Effector memory CD4-positive, alpha-beta T cell (primary cell): ENCODE measurements around the gene CWF19L1.

Experiments used
- DNase-seq, 3 donors: peaks; one replicate each; pipeline ENCODE4 v3.0.0-alpha.2; 2020
- H3K27ac ChIP-seq: 2 replicates; pipeline ENCODE4 v1.7.0; 2013; ENCODE audit warnings: mild to moderate bottlenecking, low read length, moderate library complexity; ENCODE audit not compliant: insufficient read depth, poor library complexity, severe bottlenecking
- H3K27me3 ChIP-seq: replicated peaks from 2 replicates; pipeline ENCODE4 v1.7.0; 2013; ENCODE audit warnings: mild to moderate bottlenecking, low read length; ENCODE audit not compliant: insufficient read depth, control insufficient read depth, poor library complexity, severe bottlenecking
- H3K36me3 ChIP-seq: 2 replicates; pipeline ENCODE4 v1.7.0; 2013; ENCODE audit warnings: mild to moderate bottlenecking, low read length, moderate library complexity; ENCODE audit not compliant: control insufficient read depth, insufficient read depth
- H3K4me1 ChIP-seq: 2 replicates; pipeline ENCODE4 v1.7.0; 2013; ENCODE audit warnings: low read length, mild to moderate bottlenecking; ENCODE audit not compliant: control insufficient read depth, insufficient read depth, poor library complexity, severe bottlenecking
- H3K4me3 ChIP-seq: 2 replicates; pipeline ENCODE4 v1.7.0; 2013; ENCODE audit warnings: low read length, low read depth, mild to moderate bottlenecking; ENCODE audit not compliant: insufficient read depth, poor library complexity, severe bottlenecking
- H3K9me3 ChIP-seq: 2 replicates; pipeline ENCODE4 v1.7.0; 2013; ENCODE audit warnings: mild to moderate bottlenecking, low read length, moderate library complexity; ENCODE audit not compliant: control insufficient read depth

The CWF19L1 gene

GRCh38 chr10:100216006-100216405 is 51.4 kb downstream of the CWF19L1 start:
- Histone ChIP-seq H3K36me3 (peaks cover 70% of the 10 kb centered on the region), H3K27me3 (no peaks in the 10 kb centered on the region), H3K4me3 (no peak overlapping the region), H3K4me1 (no peaks in the 10 kb centered on the region), H3K9me3 (no peaks in the 10 kb centered on the region), H3K27ac (no peak overlapping the region)
- no peak for DNase-seq

DNA sequence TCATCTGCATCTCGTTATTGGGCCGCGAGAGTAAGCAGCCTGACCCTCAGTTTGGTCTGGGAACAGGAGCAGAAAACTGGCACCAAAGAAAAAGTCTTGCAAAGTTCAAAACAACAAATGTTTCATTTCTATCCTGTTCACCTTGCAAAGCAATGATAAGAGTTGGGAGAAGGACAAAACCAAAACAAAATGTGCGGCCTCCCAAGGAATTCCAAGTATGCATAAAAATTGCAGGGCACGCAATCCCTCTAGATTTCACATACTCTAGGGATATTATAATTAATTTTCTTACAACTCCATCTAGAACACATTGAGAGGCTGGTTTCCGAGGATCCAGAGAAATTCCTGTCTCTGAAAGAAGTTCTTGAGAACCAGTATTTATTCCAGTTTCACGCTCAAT is 58.1 kb downstream of the CWF19L1 start:
- H3K36me3 ChIP-seq = peaks cover 34% of the 10 kb centered on the region
- no peak for DNase-seq
- no peak overlapping the region for H3K4me3 ChIP-seq
- H3K4me1 ChIP-seq = no peaks in the 10 kb centered on the region
- H3K27me3 ChIP-seq = no peaks in the 10 kb centered on the region
- H3K9me3 ChIP-seq = no peaks in the 10 kb centered on the region
- no peak overlapping the region for H3K27ac ChIP-seq

DNA sequence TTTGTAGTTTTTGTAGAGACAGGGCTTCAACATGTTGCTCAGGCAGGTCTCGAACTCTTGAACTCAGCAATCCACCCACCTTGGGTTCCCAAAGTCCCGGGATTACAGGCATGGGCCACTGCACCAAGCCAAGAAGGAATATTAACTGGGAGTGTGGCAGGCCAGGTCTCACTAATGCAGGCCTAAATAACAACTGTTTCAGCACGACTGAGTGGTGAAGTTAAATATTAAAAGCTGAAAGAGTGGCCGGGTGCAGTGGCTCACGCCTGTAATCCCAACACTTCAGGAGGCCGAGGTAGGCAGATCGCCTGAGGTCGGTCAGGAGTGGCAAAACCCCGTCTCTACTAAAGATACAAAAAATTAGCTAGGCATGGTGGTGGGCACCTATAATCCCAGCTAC is 59.2 kb downstream of the CWF19L1 start:
- Histone ChIP-seq H3K4me1 (no peaks in the 10 kb centered on the region), H3K27me3 (no peaks in the 10 kb centered on the region)

DNA sequence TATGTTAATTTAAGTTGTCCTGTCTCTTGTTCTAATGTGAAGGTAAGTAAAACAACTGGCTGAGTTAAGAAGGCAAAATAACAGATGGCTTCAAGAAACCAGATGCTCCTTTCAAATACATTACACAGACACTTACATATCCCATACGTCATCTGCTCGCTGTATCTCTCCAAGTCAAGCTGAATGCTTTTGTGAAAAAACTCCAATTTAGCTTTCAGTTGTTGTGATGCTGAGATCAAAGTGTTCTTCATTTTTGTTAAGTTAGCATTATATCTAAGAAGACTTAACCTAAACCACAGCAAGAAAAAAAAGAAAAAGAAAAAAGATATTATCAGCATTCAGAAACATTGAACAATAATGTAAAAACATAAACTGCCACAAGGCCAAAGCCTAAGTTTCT is 63.1 kb downstream of the CWF19L1 start:
- Histone ChIP-seq H3K27ac (no peak overlapping the region), H3K36me3 (peaks cover 40% of the 10 kb centered on the region), H3K4me3 (no peak overlapping the region), H3K9me3 (no peaks in the 10 kb centered on the region), H3K4me1 (no peaks in the 10 kb centered on the region), H3K27me3 (no peaks in the 10 kb centered on the region)
- DNase-seq = no peak

More for the DNA sequence above, 59.2 kb downstream of the CWF19L1 start:
- no peak overlapping the region for H3K4me3 ChIP-seq
- DNase-seq = no peak
- peaks cover 37% of the 10 kb centered on the region for H3K36me3 ChIP-seq
- H3K9me3 ChIP-seq = no peaks in the 10 kb centered on the region
- no peak overlapping the region for H3K27ac ChIP-seq

- no peak overlapping the region for H3K27ac ChIP-seq
- DNase-seq = no peak
- H3K36me3 ChIP-seq = peaks cover 29% of the 10 kb centered on the region
- no peaks in the 10 kb centered on the region for H3K4me1 ChIP-seq
- H3K27me3 ChIP-seq = no peaks in the 10 kb centered on the region
- H3K4me3 ChIP-seq = no peak overlapping the region
- no peaks in the 10 kb centered on the region for H3K9me3 ChIP-seq
Measured at GRCh38 chr10:100201549-100201948, 65.9 kb downstream of the CWF19L1 start.

DNA sequence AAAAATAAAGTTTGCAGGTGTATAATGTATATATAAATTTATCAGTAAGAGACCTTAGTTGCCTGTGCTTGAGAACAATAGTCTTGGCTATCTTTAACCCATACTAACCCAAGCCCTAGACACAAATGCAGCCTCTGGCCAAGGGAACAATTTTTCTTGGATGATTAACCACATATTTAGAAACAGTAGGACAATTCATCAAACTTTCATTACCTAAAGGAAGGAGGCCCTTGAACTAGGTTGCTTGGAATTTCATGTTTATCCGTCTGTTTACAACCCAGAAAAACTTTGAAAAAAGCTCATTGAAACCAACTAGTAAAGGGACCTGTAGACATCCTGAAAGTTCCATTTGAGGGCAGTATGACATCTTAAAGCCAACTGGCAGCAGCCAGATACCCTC is 72.7 kb downstream of the CWF19L1 start:
- H3K4me1 ChIP-seq = no peaks in the 10 kb centered on the region
- no peak overlapping the region for H3K27ac ChIP-seq
- DNase-seq = no peak
- H3K27me3 ChIP-seq = no peaks in the 10 kb centered on the region
- H3K4me3 ChIP-seq = no peak overlapping the region
- peaks cover 31% of the 10 kb centered on the region for H3K36me3 ChIP-seq
- H3K9me3 ChIP-seq = no peaks in the 10 kb centered on the region

- peaks cover 25% of the 10 kb centered on the region for H3K36me3 ChIP-seq
- no peaks in the 10 kb centered on the region for H3K27me3 ChIP-seq
- H3K4me3 ChIP-seq = no peak overlapping the region
- DNase-seq = no peak
- H3K9me3 ChIP-seq = no peaks in the 10 kb centered on the region
- H3K4me1 ChIP-seq = no peaks in the 10 kb centered on the region
- H3K27ac ChIP-seq = no peak overlapping the region
Measured at GRCh38 chr10:100192350-100192749, 75.1 kb downstream of the CWF19L1 start.

DNA sequence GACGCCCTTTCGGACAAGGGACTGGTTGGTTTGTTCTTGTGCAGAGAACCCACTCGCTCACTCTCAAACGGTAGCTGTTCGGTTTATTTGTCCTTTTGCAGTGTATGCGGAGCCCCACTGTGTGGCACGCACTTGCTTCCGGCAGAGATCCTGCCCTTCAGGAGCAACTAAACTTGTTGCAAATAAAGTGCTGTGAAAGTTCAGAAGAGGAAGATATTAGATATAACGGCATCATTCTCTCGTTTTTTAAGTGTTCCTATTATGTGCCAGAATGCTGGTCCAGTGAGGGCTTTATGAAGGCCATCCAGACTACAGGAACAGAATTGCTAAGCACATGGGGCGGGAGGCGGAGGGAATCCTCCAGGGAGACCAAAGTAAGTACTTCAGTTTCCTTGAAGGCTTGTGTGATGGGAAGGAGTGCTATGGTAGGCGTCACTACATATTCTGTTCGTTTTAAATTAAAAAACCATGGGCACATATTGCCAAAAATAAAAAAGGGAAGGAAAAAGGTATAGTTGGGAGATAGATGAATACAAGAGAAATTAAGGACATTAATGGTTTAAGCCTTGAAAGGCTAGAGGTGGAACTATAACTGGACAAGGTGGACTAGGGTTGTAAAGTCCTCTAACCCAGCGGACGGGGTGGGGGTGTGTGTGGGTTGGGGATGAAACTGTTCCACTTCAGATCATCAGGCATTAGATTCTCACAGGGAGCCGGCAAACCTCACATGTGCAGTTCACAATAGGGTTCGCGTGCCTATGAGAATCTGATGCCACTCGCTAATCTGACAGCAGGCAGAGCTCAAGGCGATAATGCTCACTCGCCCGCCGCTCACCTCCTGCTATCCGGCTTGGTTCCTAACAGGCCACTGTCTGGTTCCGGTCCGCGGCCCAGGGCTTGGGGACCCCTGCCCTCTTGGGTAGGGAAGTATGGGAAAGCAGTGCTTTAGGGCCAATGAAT is 80.9 kb downstream of the CWF19L1 start:
- peak in 1 of 3 donors; percentile 10 for DNase-seq
- peaks cover 10% of the 10 kb centered on the region for H3K4me1 ChIP-seq
- no peaks in the 10 kb centered on the region for H3K27me3 ChIP-seq
- H3K9me3 ChIP-seq = no peaks in the 10 kb centered on the region
- H3K36me3 ChIP-seq = peaks cover 14% of the 10 kb centered on the region
- peak overlapping the region; percentile 70 for H3K4me3 ChIP-seq
- H3K27ac ChIP-seq = peak overlapping the region; percentile 62

GRCh38 chr10:100185364-100186252 is 81.8 kb downstream of the CWF19L1 start, which contains the start of gene ERLIN1:
TSS of gene ERLIN1 (minus strand) at chr10:100186029. CDS start at chr10:100185626, 403 bp downstream.
- H3K27ac ChIP-seq = peak within 1 kb of the TSS; percentile 62
- no peaks in the 10 kb centered on the region for H3K9me3 ChIP-seq
- H3K27me3 ChIP-seq = no peaks in the 10 kb centered on the region
- H3K4me1 ChIP-seq = peaks cover 10% of the 10 kb centered on the region
- DNase-seq = peak; percentile 80 to 86 (median 85)
- peak within 1 kb of the TSS; percentile 70 for H3K4me3 ChIP-seq
- peaks cover 7% of the 10 kb centered on the region for H3K36me3 ChIP-seq
